Measurements from ENCODE around the gene CFAP100. TPM values are rescaled to one million over a fixed set of nuclear protein-coding genes. Genes with fewer than 3 reads are reported as not detected.

CFAP100 gene
- total RNA-seq, 2 donors from 2014 or later, result 0.44 to 0.66 TPM

GRCh38 chr3:126371096-126371705 lies 23.5 kb upstream of the CFAP100 start:
- Histone ChIP-seq H3K36me3 (ENCODE audit: control insufficient read depth, insufficient read depth, low read length) (no peaks in the 10 kb centered on the region), H3K9me3 (ENCODE audit: control insufficient read depth, low read length) (no peaks in the 10 kb centered on the region), H3K9ac (ENCODE audit: extremely low read depth, low read length, poor library complexity, severe bottlenecking) (no peak overlapping the region), H3K4me3 (ENCODE audit: low read length) (no peak overlapping the region), H3K27ac (ENCODE audit: low read depth, low read length) (no peak overlapping the region), H3K4me1 (ENCODE audit: control insufficient read depth, insufficient read depth, low read length) (no peaks in the 10 kb centered on the region), H3K27me3 (ENCODE audit: control insufficient read depth, insufficient read depth, low read length, poor library complexity, severe bottlenecking) (no peaks in the 10 kb centered on the region)
- H3K27me3 Mint-ChIP-seq (ENCODE audit: insufficient read depth), result no peaks in the 10 kb centered on the region
- WGBS, 2 experiments (ENCODE audit: insufficient coverage in 1 of 2, insufficient read length in 1 of 2), result 92 to 94% methylated on average over 17 to 22 of the region's 22 CpGs
- no peak for DNase-seq
- H3K36me3 Mint-ChIP-seq (ENCODE audit: low read depth), result no peaks in the 10 kb centered on the region
- no peak for TF ChIP-seq CTCF (conservative IDR thresholded peaks at IDR 0.05)
- peaks cover 9% of the 10 kb centered on the region for H3K9me3 Mint-ChIP-seq
- H3K4me3 Mint-ChIP-seq, result no peak overlapping the region
- H3K4me1 Mint-ChIP-seq, result peaks cover 2% of the 10 kb centered on the region
- no peak overlapping the region for H3K27ac Mint-ChIP-seq

GRCh38 chr3:126372413-126373145 lies 22.1 kb upstream of the CFAP100 start:
- 85 to 90% methylated on average over 8 to 12 of the region's 12 CpGs for WGBS, 2 experiments (ENCODE audit: insufficient coverage in 1 of 2, insufficient read length in 1 of 2)

GRCh38 chr3:126373146-126373613 lies 21.5 kb upstream of the CFAP100 start:
- no peaks in the 10 kb centered on the region for H3K27me3 Mint-ChIP-seq (ENCODE audit: insufficient read depth)
- Histone ChIP-seq H3K9me3 (ENCODE audit: control insufficient read depth, low read length) (no peaks in the 10 kb centered on the region), H3K27ac (ENCODE audit: low read depth, low read length) (no peak overlapping the region), H3K4me3 (ENCODE audit: low read length) (no peak overlapping the region), H3K27me3 (ENCODE audit: control insufficient read depth, insufficient read depth, low read length, poor library complexity, severe bottlenecking) (no peaks in the 10 kb centered on the region), H3K36me3 (ENCODE audit: control insufficient read depth, insufficient read depth, low read length) (no peaks in the 10 kb centered on the region), H3K4me1 (ENCODE audit: control insufficient read depth, insufficient read depth, low read length) (no peaks in the 10 kb centered on the region), H3K9ac (ENCODE audit: extremely low read depth, low read length, poor library complexity, severe bottlenecking) (no peak overlapping the region)
- no peak for DNase-seq
- peaks cover 2% of the 10 kb centered on the region for H3K4me1 Mint-ChIP-seq
- no peak for TF ChIP-seq CTCF (conservative IDR thresholded peaks at IDR 0.05)
- peaks cover 9% of the 10 kb centered on the region for H3K9me3 Mint-ChIP-seq
- H3K36me3 Mint-ChIP-seq (ENCODE audit: low read depth), result no peaks in the 10 kb centered on the region
- 79 to 93% methylated on average over 2 to 4 of the region's 4 CpGs for WGBS, 2 experiments (ENCODE audit: insufficient coverage in 1 of 2, insufficient read length in 1 of 2)
- no peak overlapping the region for H3K4me3 Mint-ChIP-seq
- no peak overlapping the region for H3K27ac Mint-ChIP-seq

More at GRCh38 chr3:126372413-126373145, 22.1 kb upstream of the CFAP100 start:
- Mint-ChIP-seq H3K9me3 (peaks cover 9% of the 10 kb centered on the region), H3K36me3 (ENCODE audit: low read depth) (no peaks in the 10 kb centered on the region), H3K4me3 (no peak overlapping the region), H3K27ac (no peak overlapping the region), H3K4me1 (peaks cover 2% of the 10 kb centered on the region), H3K27me3 (ENCODE audit: insufficient read depth) (no peaks in the 10 kb centered on the region)
- no peaks in the 10 kb centered on the region for H3K9me3 ChIP-seq (ENCODE audit: control insufficient read depth, low read length)
- no peak overlapping the region for H3K9ac ChIP-seq (ENCODE audit: extremely low read depth, low read length, poor library complexity, severe bottlenecking)
- H3K27ac ChIP-seq (ENCODE audit: low read depth, low read length), result no peak overlapping the region
- H3K4me1 ChIP-seq (ENCODE audit: control insufficient read depth, insufficient read depth, low read length), result no peaks in the 10 kb centered on the region
- no peaks in the 10 kb centered on the region for H3K36me3 ChIP-seq (ENCODE audit: control insufficient read depth, insufficient read depth, low read length)
- DNase-seq, result no peak
- TF ChIP-seq CTCF (conservative IDR thresholded peaks at IDR 0.05), result no peak
- H3K4me3 ChIP-seq (ENCODE audit: low read length), result no peak overlapping the region
- H3K27me3 ChIP-seq (ENCODE audit: control insufficient read depth, insufficient read depth, low read length, poor library complexity, severe bottlenecking), result no peaks in the 10 kb centered on the region
